ENCODE measurements around the gene ZNF518A. TPM values are rescaled to one million over a fixed set of nuclear protein-coding genes. Genes with fewer than 3 reads are reported as not detected.
A peak's percentile ranks its signal among the peaks of the same experiment; 100 is the strongest.

The ZNF518A gene
- total and polyA plus RNA-seq, 10 of the 15 experiments (the other 5 are each of a cell fraction or from before 2014, with no cell fraction given): 3.7 to 24.4 (median 15.4) TPM

GRCh38 chr10:96129387-96130325 lies at the start of gene ZNF518A (continued):
- no peak for TF ChIP-seq FOS (IDR thresholded peaks at IDR 0.05; ENCODE audit: borderline replicate concordance, extremely low read depth, insufficient read length)
- no peak; the same call in 1 of the 2 replicates for TF ChIP-seq MXI1 (IDR thresholded peaks at IDR 0.05; ENCODE audit: low read depth, low read length)
- no peak for TF ChIP-seq SUZ12 (IDR thresholded peaks at IDR 0.05; ENCODE audit: unreplicated experiment)
- TF ChIP-seq NBN (IDR thresholded peaks at IDR 0.05): peak; percentile 54; the same call in 1 of the 2 replicates
- peak; percentile 83 for TF ChIP-seq CREB1 (IDR thresholded peaks at IDR 0.05; ENCODE audit: low read depth)
- peak; percentile 38; the same call in 1 of the 2 replicates for TF ChIP-seq MEF2A (IDR thresholded peaks at IDR 0.05; ENCODE audit: insufficient read depth, low read depth, low read length)
- TF ChIP-seq EGR1 (IDR thresholded peaks at IDR 0.05; ENCODE audit: borderline replicate concordance in 1 of 2, low read depth in 2 of 2, low read length in 2 of 2): peak in 1 of 2 experiments; percentile 65; a peak in 2 of 3 replicates
- TF ChIP-seq TCF3 (IDR thresholded peaks at IDR 0.05; ENCODE audit: borderline replicate concordance, insufficient read depth, low read depth, low read length): 0 out of 2 replicates have a peak, but pooled peaks have one; percentile 62
- no peak for TF ChIP-seq BCLAF1 (IDR thresholded peaks at IDR 0.05)
- peak; percentile 71; the same call in 1 of the 2 replicates for TF ChIP-seq SMAD5 (IDR thresholded peaks at IDR 0.05; ENCODE audit: low read depth)
- no peak for TF ChIP-seq RB1 (IDR thresholded peaks at IDR 0.05; ENCODE audit: borderline replicate concordance)
- peak; percentile 67 for TF ChIP-seq E2F8 (IDR thresholded peaks at IDR 0.05; ENCODE audit: low read depth, partially characterized antibody)
- peak; percentile 84; the same call in 1 of the 2 replicates for TF ChIP-seq CBFB (IDR thresholded peaks at IDR 0.05; ENCODE audit: low read depth)
- TF ChIP-seq PAX8 (IDR thresholded peaks at IDR 0.05): peak; percentile 70; the same call in 1 of the 2 replicates
- peak; percentile 77; the same call in 1 of the 2 replicates for TF ChIP-seq SMARCA5 (IDR thresholded peaks at IDR 0.05)
- peak; percentile 44 for TF ChIP-seq SKIL (IDR thresholded peaks at IDR 0.05; ENCODE audit: low read depth, poor library complexity, severe bottlenecking)
- TF ChIP-seq YY1 (IDR thresholded peaks at IDR 0.05; ENCODE audit: low read depth, low read length): peak; percentile 97
- no peak for TF ChIP-seq ZNF384 (IDR thresholded peaks at IDR 0.05; ENCODE audit: borderline replicate concordance, low read depth, low read length)
- TF ChIP-seq CEBPB (IDR thresholded peaks at IDR 0.05; ENCODE audit: borderline replicate concordance in 1 of 2, low read depth in 2 of 2, low read length in 2 of 2): no peak
- peak; percentile 88; the same call in 2 of the 3 replicates for TF ChIP-seq POU2F2 (IDR thresholded peaks at IDR 0.05; ENCODE audit: borderline replicate concordance, low read depth, low read length)
- TF ChIP-seq PML (IDR thresholded peaks at IDR 0.05; ENCODE audit: low read length): peak; percentile 88; the same call in 1 of the 2 replicates
- peak; percentile 24 for TF ChIP-seq SP1 (IDR thresholded peaks at IDR 0.05; ENCODE audit: low read depth, low read length)

Data from GM12878 (cell line).